HEK293 (cell line): ENCODE measurements around the gene AHRR.
A peak's percentile ranks its signal among the peaks of the same experiment; 100 is the strongest.

Experiments used
- CTCF ChIP-seq: fragments of 450-650 bp; formaldehyde crosslinking; IDR thresholded peaks from 2 replicates; pipeline ENCODE4 v1.5.1; 2016; ENCODE audit warnings: missing biosample characterization, missing genetic modification characterization
- YY1 ChIP-seq: fragments of 450-650 bp; formaldehyde crosslinking; IDR thresholded peaks from 2 replicates; pipeline ENCODE4 v1.5.1; 2018; ENCODE audit warnings: missing biosample characterization, missing genetic modification characterization
- ZNF133 ChIP-seq: fragments of 450-650 bp; formaldehyde crosslinking; IDR thresholded peaks from 2 replicates; pipeline ENCODE4 v1.5.1; 2016; ENCODE audit warnings: missing biosample characterization, missing genetic modification characterization
- ZNF24 ChIP-seq: fragments of 450-650 bp; formaldehyde crosslinking; IDR thresholded peaks from 2 replicates; pipeline ENCODE4 v1.5.1; 2016; ENCODE audit warnings: missing biosample characterization, missing genetic modification characterization
- ZNF324 ChIP-seq: fragments of 450-650 bp; formaldehyde crosslinking; IDR thresholded peaks from 2 replicates; pipeline ENCODE4 v1.5.1; 2016; ENCODE audit warnings: missing biosample characterization, missing genetic modification characterization
- ZNF366 ChIP-seq: fragments of 450-650 bp; formaldehyde crosslinking; conservative IDR thresholded peaks from 2 replicates; pipeline ENCODE4 v1.5.1; 2016; ENCODE audit warnings: missing biosample characterization, missing genetic modification characterization
- ZNF558 ChIP-seq: fragments of 450-650 bp; formaldehyde crosslinking; IDR thresholded peaks from 2 replicates; pipeline ENCODE4 v1.5.1; 2016; ENCODE audit warnings: missing biosample characterization, missing genetic modification characterization
- ZNF596 ChIP-seq: fragments of 450-650 bp; IDR thresholded peaks from 2 replicates; pipeline ENCODE4 v1.5.0; 2018; ENCODE audit warnings: missing biosample characterization, mild to moderate bottlenecking, missing genetic modification characterization, moderate library complexity
- ZNF624 ChIP-seq: fragments of 450-650 bp; formaldehyde crosslinking; IDR thresholded peaks from 2 replicates; pipeline ENCODE4 v1.5.1; 2017; ENCODE audit warnings: missing biosample characterization, missing genetic modification characterization
- ZNF830 ChIP-seq: fragments of 450-650 bp; IDR thresholded peaks from 2 replicates; pipeline ENCODE4 v1.5.0; 2018; ENCODE audit warnings: missing biosample characterization, missing genetic modification characterization, low read depth, mild to moderate bottlenecking, moderate library complexity
- TF ChIP-seq, protein P1 (sequence below): sonication (generic); formaldehyde crosslinking; IDR thresholded peaks from 2 replicates; pipeline ENCODE4 v1.8.1; 2022; ENCODE audit warnings: mild to moderate bottlenecking, moderate library complexity, missing genetic modification reagents
- TF ChIP-seq, protein P2 (sequence below): fragments of 450-650 bp; formaldehyde crosslinking; IDR thresholded peaks from 2 replicates; pipeline ENCODE4 v1.5.0; 2017; ENCODE audit warnings: missing biosample characterization, missing genetic modification characterization, borderline replicate concordance
- TF ChIP-seq, protein P3 (sequence below): fragments of 450-650 bp; formaldehyde crosslinking; IDR thresholded peaks from 2 replicates; pipeline ENCODE4 v1.5.1; 2016; ENCODE audit warnings: missing biosample characterization, missing genetic modification characterization, borderline replicate concordance

DNA sequence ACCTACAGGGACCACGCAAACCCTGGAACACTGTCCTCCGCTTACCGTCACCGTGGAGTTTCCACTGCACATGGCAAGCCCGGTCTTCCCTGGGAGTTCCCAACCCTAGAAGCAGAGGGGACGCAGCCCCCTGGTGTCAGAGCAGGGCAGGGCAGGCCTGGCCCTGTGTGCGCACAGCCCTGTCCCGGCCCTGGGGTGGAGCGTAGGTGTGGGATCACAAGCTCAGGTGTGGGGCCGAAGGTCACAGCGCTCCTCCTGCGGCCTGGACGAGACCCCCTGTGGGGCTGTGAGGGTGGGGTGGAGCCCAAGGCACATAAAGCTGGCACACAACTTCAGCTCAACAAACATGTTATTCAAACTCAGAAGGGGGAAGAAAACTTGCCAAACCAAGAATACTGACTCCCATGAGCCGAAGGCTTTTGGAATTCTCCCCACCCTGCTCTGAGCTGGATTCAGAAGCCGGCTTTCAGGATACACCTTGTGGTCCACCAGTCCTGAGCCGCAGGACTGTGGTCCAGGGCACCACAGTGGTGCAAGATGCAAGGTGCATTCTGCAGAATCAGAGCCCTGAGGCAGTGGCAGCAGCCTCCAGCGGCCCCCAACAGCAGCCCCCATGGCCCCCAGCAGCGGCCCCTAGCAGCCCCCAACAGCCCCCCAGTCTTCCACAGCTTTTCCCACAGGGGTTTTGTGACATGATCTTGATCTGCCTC is 109.6 kb downstream of the AHRR start:
- TF ChIP-seq ZNF596 (tag by site-specific recombination), result no peak
- TF ChIP-seq ZNF324, result no peak
- TF ChIP-seq, protein P1, sequence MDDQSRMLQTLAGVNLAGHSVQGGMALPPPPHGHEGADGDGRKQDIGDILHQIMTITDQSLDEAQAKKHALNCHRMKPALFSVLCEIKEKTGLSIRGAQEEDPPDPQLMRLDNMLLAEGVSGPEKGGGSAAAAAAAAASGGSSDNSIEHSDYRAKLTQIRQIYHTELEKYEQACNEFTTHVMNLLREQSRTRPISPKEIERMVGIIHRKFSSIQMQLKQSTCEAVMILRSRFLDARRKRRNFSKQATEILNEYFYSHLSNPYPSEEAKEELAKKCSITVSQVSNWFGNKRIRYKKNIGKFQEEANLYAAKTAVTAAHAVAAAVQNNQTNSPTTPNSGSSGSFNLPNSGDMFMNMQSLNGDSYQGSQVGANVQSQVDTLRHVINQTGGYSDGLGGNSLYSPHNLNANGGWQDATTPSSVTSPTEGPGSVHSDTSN (CRISPR knock-in tag), result no peak
- TF ChIP-seq YY1, result no peak
- TF ChIP-seq CTCF (tag by site-specific recombination), result peak; percentile 89
- TF ChIP-seq ZNF830 (tag by site-specific recombination), result no peak
- no peak for TF ChIP-seq ZNF624 (tag by site-specific recombination)
- no peak for TF ChIP-seq ZNF366 (tag by site-specific recombination)
- TF ChIP-seq ZNF133 (tag by site-specific recombination), result no peak
- no peak for TF ChIP-seq ZNF558 (tag by site-specific recombination)
- TF ChIP-seq, protein P2, sequence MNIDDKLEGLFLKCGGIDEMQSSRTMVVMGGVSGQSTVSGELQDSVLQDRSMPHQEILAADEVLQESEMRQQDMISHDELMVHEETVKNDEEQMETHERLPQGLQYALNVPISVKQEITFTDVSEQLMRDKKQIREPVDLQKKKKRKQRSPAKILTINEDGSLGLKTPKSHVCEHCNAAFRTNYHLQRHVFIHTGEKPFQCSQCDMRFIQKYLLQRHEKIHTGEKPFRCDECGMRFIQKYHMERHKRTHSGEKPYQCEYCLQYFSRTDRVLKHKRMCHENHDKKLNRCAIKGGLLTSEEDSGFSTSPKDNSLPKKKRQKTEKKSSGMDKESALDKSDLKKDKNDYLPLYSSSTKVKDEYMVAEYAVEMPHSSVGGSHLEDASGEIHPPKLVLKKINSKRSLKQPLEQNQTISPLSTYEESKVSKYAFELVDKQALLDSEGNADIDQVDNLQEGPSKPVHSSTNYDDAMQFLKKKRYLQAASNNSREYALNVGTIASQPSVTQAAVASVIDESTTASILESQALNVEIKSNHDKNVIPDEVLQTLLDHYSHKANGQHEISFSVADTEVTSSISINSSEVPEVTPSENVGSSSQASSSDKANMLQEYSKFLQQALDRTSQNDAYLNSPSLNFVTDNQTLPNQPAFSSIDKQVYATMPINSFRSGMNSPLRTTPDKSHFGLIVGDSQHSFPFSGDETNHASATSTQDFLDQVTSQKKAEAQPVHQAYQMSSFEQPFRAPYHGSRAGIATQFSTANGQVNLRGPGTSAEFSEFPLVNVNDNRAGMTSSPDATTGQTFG (tag by site-specific recombination), result no peak
- TF ChIP-seq, protein P3, sequence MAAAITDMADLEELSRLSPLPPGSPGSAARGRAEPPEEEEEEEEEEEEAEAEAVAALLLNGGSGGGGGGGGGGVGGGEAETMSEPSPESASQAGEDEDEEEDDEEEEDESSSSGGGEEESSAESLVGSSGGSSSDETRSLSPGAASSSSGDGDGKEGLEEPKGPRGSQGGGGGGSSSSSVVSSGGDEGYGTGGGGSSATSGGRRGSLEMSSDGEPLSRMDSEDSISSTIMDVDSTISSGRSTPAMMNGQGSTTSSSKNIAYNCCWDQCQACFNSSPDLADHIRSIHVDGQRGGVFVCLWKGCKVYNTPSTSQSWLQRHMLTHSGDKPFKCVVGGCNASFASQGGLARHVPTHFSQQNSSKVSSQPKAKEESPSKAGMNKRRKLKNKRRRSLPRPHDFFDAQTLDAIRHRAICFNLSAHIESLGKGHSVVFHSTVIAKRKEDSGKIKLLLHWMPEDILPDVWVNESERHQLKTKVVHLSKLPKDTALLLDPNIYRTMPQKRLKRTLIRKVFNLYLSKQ, result no peak
- no peak for TF ChIP-seq ZNF24 (tag by site-specific recombination)
